ENCODE results near the gene MZB1. TPM values are rescaled to one million over a fixed set of nuclear protein-coding genes. Genes with fewer than 3 reads are reported as not detected.

MZB1 gene
- total RNA-seq, 1 donor: 0.18 TPM

DNA sequence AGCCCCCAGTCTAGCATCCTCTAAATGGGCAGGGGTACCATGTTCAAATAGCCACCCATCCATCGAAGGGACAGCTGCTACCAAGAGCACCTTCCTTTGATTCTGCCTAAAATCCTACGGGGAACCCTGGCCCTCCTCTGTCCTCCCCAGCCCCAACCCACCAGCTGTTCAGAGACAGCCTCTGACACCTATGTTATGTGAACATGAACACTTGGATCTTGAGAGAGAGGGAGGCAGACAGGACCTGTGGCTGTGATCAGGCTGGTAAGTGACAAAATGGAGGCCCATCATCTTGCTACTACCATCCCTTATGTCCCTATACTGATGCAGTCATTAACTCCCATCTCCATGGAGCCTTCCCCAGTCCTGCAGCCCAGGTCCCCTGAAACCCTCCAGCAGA lies 14.8 kb downstream of the MZB1 start:
- H3K4me3 ChIP-seq (ENCODE audit: low read depth, low read length): no peak overlapping the region
- TF ChIP-seq CTCF (IDR thresholded peaks at IDR 0.05; ENCODE audit: insufficient read depth, low read length): no peak
- no peak for DNase-seq (ENCODE audit: low read depth)

- no peak overlapping the region for H3K4me3 ChIP-seq (ENCODE audit: low read depth, low read length)
- DNase-seq (ENCODE audit: low read depth): no peak
- no peak for TF ChIP-seq CTCF (IDR thresholded peaks at IDR 0.05; ENCODE audit: insufficient read depth, low read length)
Measured at GRCh38 chr5:139371482-139372435, 18.0 kb downstream of the MZB1 start.

- TF ChIP-seq CTCF (IDR thresholded peaks at IDR 0.05; ENCODE audit: insufficient read depth, low read length): no peak
- DNase-seq (ENCODE audit: low read depth): peak; percentile 21
Measured at GRCh38 chr5:139369181-139369580, 20.5 kb downstream of the MZB1 start.

GRCh38 chr5:139368613-139369012 lies 21.1 kb downstream of the MZB1 start:
- no peak for DNase-seq (ENCODE audit: low read depth)
- H3K4me3 ChIP-seq (ENCODE audit: low read depth, low read length): no peak overlapping the region
- TF ChIP-seq CTCF (IDR thresholded peaks at IDR 0.05; ENCODE audit: insufficient read depth, low read length): no peak

More at GRCh38 chr5:139369181-139369580, 20.5 kb downstream of the MZB1 start:
- H3K4me3 ChIP-seq (ENCODE audit: low read depth, low read length): no peak overlapping the region

GRCh38 chr5:139364466-139364865 lies 25.2 kb downstream of the MZB1 start:
- H3K4me3 ChIP-seq (ENCODE audit: low read depth, low read length): no peak overlapping the region
- TF ChIP-seq CTCF (IDR thresholded peaks at IDR 0.05; ENCODE audit: insufficient read depth, low read length): no peak
- no peak for DNase-seq (ENCODE audit: low read depth)

- TF ChIP-seq CTCF (IDR thresholded peaks at IDR 0.05; ENCODE audit: insufficient read depth, low read length): no peak
- no peak overlapping the region for H3K4me3 ChIP-seq (ENCODE audit: low read depth, low read length)
- DNase-seq (ENCODE audit: low read depth): no peak
Measured at GRCh38 chr5:139363937-139364336, 25.8 kb downstream of the MZB1 start.
